Endodermal cell (in vitro differentiated cells): ENCODE measurements around the gene TRIM3. TPM values are rescaled to one million over a fixed set of nuclear protein-coding genes. Genes with fewer than 3 reads are reported as not detected.

Experiments
- DNase-seq: peaks from one replicate; pipeline ENCODE4 v3.0.0-alpha.2; 2017
- H3K27ac ChIP-seq: 2 replicates; pipeline ENCODE4 v1.5.1; 2013; ENCODE audit warnings: mild to moderate bottlenecking, low read depth, low read length, moderate library complexity
- H3K27me3 ChIP-seq: 2 replicates; pipeline ENCODE4 v1.6.1; 2013; ENCODE audit warnings: mild to moderate bottlenecking, low read length, moderate library complexity; ENCODE audit not compliant: insufficient read depth, control insufficient read depth, poor library complexity, severe bottlenecking
- H3K36me3 ChIP-seq: 2 replicates; pipeline ENCODE4 v1.7.0; 2013; ENCODE audit warnings: mild to moderate bottlenecking, low read length, moderate library complexity; ENCODE audit not compliant: control insufficient read depth, insufficient read depth
- H3K4me1 ChIP-seq: one replicate; pipeline ENCODE4 v1.7.0; 2013; ENCODE audit warnings: low read length; ENCODE audit not compliant: control insufficient read depth, insufficient read depth
- H3K4me3 ChIP-seq: 2 replicates; pipeline ENCODE4 v1.5.1; 2013; ENCODE audit warnings: mild to moderate bottlenecking, low read length, moderate library complexity
- H3K9ac ChIP-seq: 2 replicates; pipeline ENCODE4 v1.6.1; 2013; ENCODE audit warnings: mild to moderate bottlenecking, low read length, moderate library complexity; ENCODE audit not compliant: poor library complexity, severe bottlenecking; ENCODE audit errors: extremely low read depth
- H3K9me3 ChIP-seq: 2 replicates; pipeline ENCODE4 v1.6.1; 2013; ENCODE audit warnings: mild to moderate bottlenecking, low read length, moderate library complexity; ENCODE audit not compliant: control insufficient read depth
- H3K27ac Mint-ChIP-seq: 2 replicates; pipeline ENCODE4 v1.8.0; 2020; ENCODE audit warnings: mixed read lengths
- H3K27me3 Mint-ChIP-seq: 2 replicates; pipeline ENCODE4 v1.8.0; 2021; ENCODE audit warnings: mild to moderate bottlenecking, mixed read lengths; ENCODE audit not compliant: insufficient read depth
- H3K36me3 Mint-ChIP-seq: 2 replicates; pipeline ENCODE4 v1.8.0; 2020; ENCODE audit warnings: low read depth, mixed read lengths
- H3K4me1 Mint-ChIP-seq: 2 replicates; pipeline ENCODE4 v1.8.0; 2020; ENCODE audit warnings: mixed read lengths
- H3K4me3 Mint-ChIP-seq: 2 replicates; pipeline ENCODE4 v1.8.0; 2020; ENCODE audit warnings: mild to moderate bottlenecking, moderate library complexity, mixed read lengths
- H3K9me3 Mint-ChIP-seq: 2 replicates; pipeline ENCODE4 v1.8.0; 2020; ENCODE audit warnings: mild to moderate bottlenecking, mixed read lengths
- WGBS, 2 experiments: methylation state at CpG; one replicate each; pipeline versions ENCODE4 v1.1.5 to v1.1.7; 2013; ENCODE audit warnings: missing lambda C conversion rate in 2 of 2, mixed read lengths in 1 of 2; ENCODE audit not compliant: insufficient coverage in 1 of 2, insufficient read length in 1 of 2; 5-methylcytosine and 5-hydroxymethylcytosine counted together
- total RNA-seq, 2 donors: library from RNA; stranded (reverse); fragmentation: NEBNext Ultra II Directional in 1 of 2; extraction: Animal tissue kit (Norgen Biotek cat#: 25700) in 1 of 2; gene quantifications; 2 replicates in 1 of 2; 3 replicates in 1 of 2; pipeline ENCODE4 v1.2.1, GENCODE V29; 2021
- TF ChIP-seq, protein P1 (sequence below): fragments of 200-600 bp; sonication (generic); conservative IDR thresholded peaks from 2 replicates; pipeline ENCODE4 v1.5.0; 2021; ENCODE audit warnings: antibody characterized with exemption, mild to moderate bottlenecking

The TRIM3 gene
- total RNA-seq, 2 donors from 2014 or later, result 13.0 to 18.0 TPM

DNA sequence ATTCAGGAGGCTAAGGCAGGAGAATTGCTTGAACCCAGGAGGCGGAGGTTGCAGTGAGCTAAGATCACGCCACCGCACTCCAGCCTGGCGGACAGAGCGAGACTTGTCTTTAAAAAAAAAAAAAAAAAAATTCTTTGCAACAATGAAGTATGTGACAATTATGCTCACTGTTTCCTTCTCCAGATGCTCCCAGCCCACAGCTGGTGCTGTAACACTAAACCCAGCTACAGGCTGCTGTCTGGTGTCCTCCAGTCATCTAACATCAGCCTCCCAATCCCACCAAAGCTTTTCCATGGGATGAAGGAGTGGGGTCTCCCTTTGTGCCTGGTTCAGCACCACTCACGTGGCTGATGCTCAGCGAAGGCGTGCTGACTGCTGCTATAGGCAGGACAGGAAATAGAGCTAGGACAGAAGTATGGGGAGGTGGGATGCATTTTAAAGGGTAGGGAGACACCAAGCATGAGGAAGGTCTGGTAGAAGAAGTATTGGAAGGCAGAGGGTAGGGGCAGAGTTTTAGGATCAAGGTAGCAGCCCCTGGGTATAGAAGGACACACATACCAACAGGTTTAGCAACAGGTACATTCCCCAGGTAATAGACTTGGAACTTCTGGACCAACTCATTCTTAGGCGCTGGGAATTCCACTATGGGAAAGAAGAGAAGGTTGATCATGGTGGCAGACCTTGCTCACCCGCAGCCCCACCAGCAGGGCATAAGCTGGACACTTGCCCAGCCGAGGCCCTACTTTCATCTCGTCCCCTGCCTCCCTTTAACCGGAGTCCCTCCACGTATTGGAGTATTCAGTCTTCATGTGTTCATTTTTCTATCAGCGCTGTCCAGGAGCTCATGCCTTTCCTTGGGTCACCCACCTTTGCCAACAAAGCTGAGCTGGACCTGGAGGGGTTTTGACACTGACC lies 73.1 kb downstream of the TRIM3 start:
- Mint-ChIP-seq H3K4me1 (no peaks in the 10 kb centered on the region), H3K36me3 (peaks cover 15% of the 10 kb centered on the region), H3K4me3 (no peak overlapping the region), H3K9me3 (no peaks in the 10 kb centered on the region), H3K27ac (no peak overlapping the region), H3K27me3 (no peaks in the 10 kb centered on the region)
- 94 to 95% methylated on average over 11 to 13 of the region's 15 CpGs for WGBS, 2 experiments
- Histone ChIP-seq H3K9ac (no peak overlapping the region), H3K9me3 (no peaks in the 10 kb centered on the region), H3K27me3 (no peaks in the 10 kb centered on the region), H3K27ac (no peak overlapping the region), H3K4me1 (no peaks in the 10 kb centered on the region), H3K36me3 (peaks cover 9% of the 10 kb centered on the region), H3K4me3 (no peak overlapping the region)
- no peak for DNase-seq
- TF ChIP-seq, protein P1, sequence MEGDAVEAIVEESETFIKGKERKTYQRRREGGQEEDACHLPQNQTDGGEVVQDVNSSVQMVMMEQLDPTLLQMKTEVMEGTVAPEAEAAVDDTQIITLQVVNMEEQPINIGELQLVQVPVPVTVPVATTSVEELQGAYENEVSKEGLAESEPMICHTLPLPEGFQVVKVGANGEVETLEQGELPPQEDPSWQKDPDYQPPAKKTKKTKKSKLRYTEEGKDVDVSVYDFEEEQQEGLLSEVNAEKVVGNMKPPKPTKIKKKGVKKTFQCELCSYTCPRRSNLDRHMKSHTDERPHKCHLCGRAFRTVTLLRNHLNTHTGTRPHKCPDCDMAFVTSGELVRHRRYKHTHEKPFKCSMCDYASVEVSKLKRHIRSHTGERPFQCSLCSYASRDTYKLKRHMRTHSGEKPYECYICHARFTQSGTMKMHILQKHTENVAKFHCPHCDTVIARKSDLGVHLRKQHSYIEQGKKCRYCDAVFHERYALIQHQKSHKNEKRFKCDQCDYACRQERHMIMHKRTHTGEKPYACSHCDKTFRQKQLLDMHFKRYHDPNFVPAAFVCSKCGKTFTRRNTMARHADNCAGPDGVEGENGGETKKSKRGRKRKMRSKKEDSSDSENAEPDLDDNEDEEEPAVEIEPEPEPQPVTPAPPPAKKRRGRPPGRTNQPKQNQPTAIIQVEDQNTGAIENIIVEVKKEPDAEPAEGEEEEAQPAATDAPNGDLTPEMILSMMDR, result no peak

Other genes starting within 250 kb of the TRIM3 start
- 10 to 100 TPM; 45.3 to 50.6 TPM for gene FHIP1B, start 239.3 kb downstream of the TRIM3 start, total RNA-seq
- 1 to 10 TPM; 1.7 to 4.3 TPM for gene CNGA4, start 234.9 kb downstream of the TRIM3 start, total RNA-seq
- gene CCKBR, start 214.1 kb downstream of the TRIM3 start, total RNA-seq, result 100 to 1,000 TPM; 433 to 467 TPM
- 10 to 100 TPM; 42.2 to 70.2 TPM for gene CAVIN3, start 153.4 kb downstream of the TRIM3 start, total RNA-seq
- 10 to 100 TPM in 1 of 2 donors, 1 to 10 TPM in 1; 9.4 to 28.7 TPM for gene SMPD1, start 83.5 kb downstream of the TRIM3 start, total RNA-seq
- gene APBB1, start 54.8 kb downstream of the TRIM3 start, total RNA-seq, result 10 to 100 TPM; 51.5 to 51.6 TPM
- 1 to 10 TPM; 3.9 to 6.0 TPM for gene HPX, start 33.0 kb downstream of the TRIM3 start, total RNA-seq
- gene ARFIP2, start 7.4 kb upstream of the TRIM3 start, total RNA-seq, result 10 to 100 TPM; 56.5 to 56.8 TPM
- 10 to 100 TPM; 29.6 to 30.5 TPM for gene TIMM10B, start 7.6 kb upstream of the TRIM3 start, total RNA-seq
- gene DNHD1, start 23.3 kb upstream of the TRIM3 start, total RNA-seq, result 10 to 100 TPM; 11.0 to 12.2 TPM
- 10 to 100 TPM; 11.0 to 12.8 TPM for gene RRP8, start 129.7 kb upstream of the TRIM3 start, total RNA-seq
- gene ILK, start 129.8 kb upstream of the TRIM3 start, total RNA-seq, result 100 to 1,000 TPM; 125 to 136 TPM
- 100 to 1,000 TPM; 168 to 202 TPM for gene TAF10, start 138.3 kb upstream of the TRIM3 start, total RNA-seq
- 10 to 100 TPM; 68.3 to 71.0 TPM for gene TPP1, start 145.5 kb upstream of the TRIM3 start, total RNA-seq
- gene DCHS1, start 181.9 kb upstream of the TRIM3 start, total RNA-seq, result 10 to 100 TPM; 13.7 to 14.3 TPM
- gene MRPL17, start 209.4 kb upstream of the TRIM3 start, total RNA-seq, result 10 to 100 TPM; 57.6 to 72.6 TPM